ENCODE data around the gene POLA1.

GRCh38 chrX:24955372-24955930 lies 261.7 kb downstream of the POLA1 start:
- TF ChIP-seq CTCF (IDR thresholded peaks at IDR 0.05; ENCODE audit: low read length) (no peak), EZH2phosphoT487 (IDR thresholded peaks at IDR 0.05; ENCODE audit: low read length) (no peak), EZH2 (optimal IDR thresholded peaks at IDR 0.05; ENCODE audit: low read depth, low read length) (no peak)

All from MM.1S (cell line).